MM.1S (cell line): ENCODE results near the gene CNPY1.

Source experiments
- DNase-seq: peaks from one replicate; pipeline ENCODE4 v3.0.0-alpha.2; 2015
- H2AFZ ChIP-seq: fragments of 300-600 bp; sonication (generic); 2 replicates; pipeline ENCODE4 v1.6.0; 2016; ENCODE audit warnings: antibody characterized with exemption, low read length
- H3F3A ChIP-seq: fragments of 300-600 bp; sonication (generic); 2 replicates; pipeline ENCODE4 v1.6.1; 2016; ENCODE audit warnings: mild to moderate bottlenecking, antibody characterized with exemption, low read length, moderate library complexity, mixed read lengths; ENCODE audit not compliant: insufficient read depth
- H3K27ac ChIP-seq: fragments of 300-600 bp; sonication (generic); 2 replicates; pipeline ENCODE4 v1.5.1; 2016; ENCODE audit warnings: mild to moderate bottlenecking, low read length
- H3K27me3 ChIP-seq: fragments of 300-600 bp; sonication (generic); replicated peaks from 2 replicates; pipeline ENCODE4 v1.6.0; 2016; ENCODE audit warnings: low read length; ENCODE audit not compliant: insufficient read depth
- H3K36me3 ChIP-seq: fragments of 300-600 bp; sonication (generic); replicated peaks from 2 replicates; pipeline ENCODE4 v1.6.1; 2016; ENCODE audit warnings: mild to moderate bottlenecking, low read length, mixed read lengths; ENCODE audit not compliant: insufficient read depth
- H3K4me1 ChIP-seq: fragments of 300-600 bp; sonication (generic); 2 replicates; pipeline ENCODE4 v1.6.1; 2016; ENCODE audit warnings: low read length, mixed read lengths
- H3K4me2 ChIP-seq: fragments of 300-600 bp; sonication (generic); 2 replicates; pipeline ENCODE4 v1.6.0; 2016; ENCODE audit warnings: low read depth, low read length
- H3K4me3 ChIP-seq: fragments of 300-600 bp; sonication (generic); 2 replicates; pipeline ENCODE4 v1.5.1; 2016; ENCODE audit warnings: low read length, mixed read lengths
- H3K79me2 ChIP-seq: fragments of 300-600 bp; sonication (generic); 2 replicates; pipeline ENCODE4 v1.6.1; 2016; ENCODE audit warnings: mixed run types, low read length, mixed read lengths
- H3K9ac ChIP-seq: fragments of 300-600 bp; sonication (generic); 2 replicates; pipeline ENCODE4 v1.6.1; 2016; ENCODE audit warnings: low read length, mixed read lengths
- H3K9me2 ChIP-seq: fragments of 300-600 bp; sonication (generic); replicated peaks from 2 replicates; pipeline ENCODE4 v1.6.1; 2016; ENCODE audit warnings: mild to moderate bottlenecking, low read length, mixed read lengths; ENCODE audit not compliant: insufficient read depth
- H3K9me3 ChIP-seq: fragments of 300-600 bp; sonication (generic); replicated peaks from 2 replicates; pipeline ENCODE4 v1.6.1; 2016; ENCODE audit warnings: mild to moderate bottlenecking, low read length, mixed read lengths; ENCODE audit not compliant: insufficient read depth
- H4K20me1 ChIP-seq: fragments of 300-600 bp; sonication (generic); 2 replicates; pipeline ENCODE4 v1.6.1; 2016; ENCODE audit warnings: mild to moderate bottlenecking, low read length, moderate library complexity, mixed read lengths; ENCODE audit not compliant: insufficient read depth
- CTCF ChIP-seq: fragments of 300-600 bp; sonication (generic); IDR thresholded peaks from 2 replicates; pipeline ENCODE4 v1.5.1; 2016; ENCODE audit warnings: antibody characterized with exemption, low read length, mixed read lengths
- EZH2 ChIP-seq: fragments of 300-600 bp; sonication (generic); optimal IDR thresholded peaks from 2 replicates; pipeline ENCODE3; 2017; ENCODE audit warnings: low read depth, mild to moderate bottlenecking, antibody characterized with exemption, low read length, mixed read lengths
- EZH2phosphoT487 ChIP-seq: fragments of 300-600 bp; sonication (generic); IDR thresholded peaks from 2 replicates; pipeline ENCODE4 v1.6.1; 2018; ENCODE audit warnings: antibody characterized with exemption, low read length

CNPY1 gene

GRCh38 chr7:155497149-155497901, 49.0 kb downstream of the CNPY1 start:
- no peak overlapping the region for H3K4me3 ChIP-seq
- peaks cover 79% of the 10 kb centered on the region for H3K27me3 ChIP-seq

DNA sequence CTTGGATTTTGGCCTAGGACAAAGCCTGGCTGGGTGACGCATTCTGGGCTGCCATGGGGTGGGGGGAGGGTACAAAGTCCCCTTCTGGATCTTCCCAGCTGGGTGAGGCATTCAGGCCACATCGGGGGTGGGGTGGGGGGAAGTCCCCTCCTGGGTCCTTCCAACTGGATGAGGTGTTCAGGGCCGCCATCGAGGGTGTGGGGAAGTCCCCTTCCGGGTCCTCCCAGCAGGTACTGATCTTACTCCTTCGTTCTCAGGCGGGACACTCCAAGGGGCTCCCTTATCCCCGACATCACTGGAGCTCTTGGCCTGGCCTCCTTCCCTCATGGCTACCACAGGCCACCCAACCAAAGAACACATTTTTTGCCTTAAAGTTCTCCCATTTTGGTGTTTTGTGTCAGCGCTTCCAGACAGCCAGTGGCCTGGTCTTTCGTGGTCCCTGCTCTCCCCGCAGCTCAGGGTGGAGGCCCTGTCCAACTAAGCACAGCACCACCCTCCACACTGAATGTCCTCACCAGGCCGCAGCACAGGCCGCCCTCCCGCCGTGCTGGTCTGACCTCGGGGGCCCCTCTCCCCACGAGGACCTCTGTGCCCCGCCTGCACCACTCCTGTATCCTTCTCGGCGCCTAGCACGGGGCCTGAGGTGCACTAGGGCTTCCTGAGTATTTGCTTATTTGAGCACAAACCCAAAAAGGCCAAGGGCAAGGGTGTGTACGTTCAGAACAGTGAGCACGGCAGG, 49.9 kb downstream of the CNPY1 start:
- Histone ChIP-seq H3K9me2 (no peaks in the 10 kb centered on the region), H3K79me2 (no peaks in the 10 kb centered on the region), H3K27ac (no peak overlapping the region), H3K4me1 (no peaks in the 10 kb centered on the region), H3K36me3 (no peaks in the 10 kb centered on the region), H3F3A (no peaks in the 10 kb centered on the region), H2AFZ (no peak overlapping the region), H3K4me3 (no peak overlapping the region), H4K20me1 (no peaks in the 10 kb centered on the region), H3K4me2 (no peak overlapping the region), H3K27me3 (peaks cover 80% of the 10 kb centered on the region), H3K9me3 (no peaks in the 10 kb centered on the region), H3K9ac (no peak overlapping the region)
- DNase-seq, result no peak
- TF ChIP-seq CTCF (no peak), EZH2phosphoT487 (no peak)

More at GRCh38 chr7:155497149-155497901, 49.0 kb downstream of the CNPY1 start:
- H3K9me2 ChIP-seq, result no peaks in the 10 kb centered on the region
- H3K36me3 ChIP-seq, result no peaks in the 10 kb centered on the region
- no peak overlapping the region for H3K27ac ChIP-seq
- DNase-seq, result no peak
- H3K4me1 ChIP-seq, result no peaks in the 10 kb centered on the region
- H2AFZ ChIP-seq, result no peak overlapping the region
- no peak overlapping the region for H3K4me2 ChIP-seq
- no peak overlapping the region for H3K9ac ChIP-seq
- H4K20me1 ChIP-seq, result no peaks in the 10 kb centered on the region
- no peaks in the 10 kb centered on the region for H3F3A ChIP-seq
- no peaks in the 10 kb centered on the region for H3K9me3 ChIP-seq
- TF ChIP-seq CTCF (no peak), EZH2phosphoT487 (no peak), EZH2 (no peak)
- no peaks in the 10 kb centered on the region for H3K79me2 ChIP-seq

DNA sequence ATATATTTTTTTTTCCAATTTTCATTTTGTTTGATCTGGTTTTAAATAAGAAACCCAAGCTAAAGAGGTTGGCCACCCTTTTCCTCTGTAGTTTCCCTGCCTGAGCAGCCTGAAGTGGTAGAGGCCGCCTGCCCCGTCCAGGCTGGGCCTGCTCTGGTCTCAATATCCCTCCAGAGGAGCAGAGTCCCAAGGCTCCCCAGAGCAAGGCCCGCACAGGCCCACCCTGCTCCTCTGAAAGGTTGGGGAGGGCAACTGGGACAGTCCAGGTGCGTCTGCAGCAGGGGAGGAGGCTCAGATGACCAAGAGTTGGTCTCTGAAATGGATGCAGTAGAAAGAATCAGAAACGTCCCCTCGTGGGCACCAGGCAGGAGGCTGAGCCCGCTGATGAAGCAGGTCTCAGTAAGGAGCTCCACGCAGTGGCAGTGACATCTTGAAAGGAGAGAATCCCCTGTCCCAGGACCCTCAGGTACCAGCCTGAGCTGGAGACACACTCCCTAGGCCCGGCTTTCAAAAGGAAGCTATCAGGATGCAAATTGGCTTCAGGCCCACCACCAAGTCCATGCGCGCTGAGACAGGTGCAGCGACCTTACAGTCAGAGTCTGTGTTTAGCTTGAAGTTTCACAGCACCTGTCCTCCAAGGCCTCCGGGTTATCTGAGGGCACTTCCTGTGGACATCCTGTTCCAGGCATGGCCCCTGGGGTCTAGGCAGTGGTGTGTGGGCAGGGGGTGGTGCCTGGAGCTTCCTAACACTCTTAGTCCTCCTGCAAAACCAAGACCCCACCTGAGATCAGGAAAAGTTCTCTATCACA, 50.7 kb downstream of the CNPY1 start:
- H3K4me2 ChIP-seq, result no peak overlapping the region
- H3K36me3 ChIP-seq, result no peaks in the 10 kb centered on the region
- H3K79me2 ChIP-seq, result no peaks in the 10 kb centered on the region
- no peak for DNase-seq
- H3F3A ChIP-seq, result no peaks in the 10 kb centered on the region
- H3K4me3 ChIP-seq, result no peak overlapping the region
- no peaks in the 10 kb centered on the region for H4K20me1 ChIP-seq
- no peaks in the 10 kb centered on the region for H3K4me1 ChIP-seq
- no peak overlapping the region for H3K27ac ChIP-seq
- no peak overlapping the region for H3K9ac ChIP-seq
- H2AFZ ChIP-seq, result no peak overlapping the region
- H3K9me3 ChIP-seq, result no peaks in the 10 kb centered on the region
- TF ChIP-seq CTCF, result no peak
- TF ChIP-seq EZH2, result no peak
- TF ChIP-seq EZH2phosphoT487, result no peak
- peaks cover 82% of the 10 kb centered on the region for H3K27me3 ChIP-seq
- H3K9me2 ChIP-seq, result no peaks in the 10 kb centered on the region
